HG02840 (cell line): ENCODE measurements around the gene PPP1R14C.

Experiments
- ATAC-seq: cut with Tn5 transposase; IDR thresholded peaks from one replicate; pipeline ENCODE4 v1.9.1; 2021; ENCODE audit warnings: mild to moderate bottlenecking, moderate library complexity, moderate number of reproducible peaks; ENCODE audit not compliant: unreplicated experiment, low FRiP score

Gene PPP1R14C

DNA sequence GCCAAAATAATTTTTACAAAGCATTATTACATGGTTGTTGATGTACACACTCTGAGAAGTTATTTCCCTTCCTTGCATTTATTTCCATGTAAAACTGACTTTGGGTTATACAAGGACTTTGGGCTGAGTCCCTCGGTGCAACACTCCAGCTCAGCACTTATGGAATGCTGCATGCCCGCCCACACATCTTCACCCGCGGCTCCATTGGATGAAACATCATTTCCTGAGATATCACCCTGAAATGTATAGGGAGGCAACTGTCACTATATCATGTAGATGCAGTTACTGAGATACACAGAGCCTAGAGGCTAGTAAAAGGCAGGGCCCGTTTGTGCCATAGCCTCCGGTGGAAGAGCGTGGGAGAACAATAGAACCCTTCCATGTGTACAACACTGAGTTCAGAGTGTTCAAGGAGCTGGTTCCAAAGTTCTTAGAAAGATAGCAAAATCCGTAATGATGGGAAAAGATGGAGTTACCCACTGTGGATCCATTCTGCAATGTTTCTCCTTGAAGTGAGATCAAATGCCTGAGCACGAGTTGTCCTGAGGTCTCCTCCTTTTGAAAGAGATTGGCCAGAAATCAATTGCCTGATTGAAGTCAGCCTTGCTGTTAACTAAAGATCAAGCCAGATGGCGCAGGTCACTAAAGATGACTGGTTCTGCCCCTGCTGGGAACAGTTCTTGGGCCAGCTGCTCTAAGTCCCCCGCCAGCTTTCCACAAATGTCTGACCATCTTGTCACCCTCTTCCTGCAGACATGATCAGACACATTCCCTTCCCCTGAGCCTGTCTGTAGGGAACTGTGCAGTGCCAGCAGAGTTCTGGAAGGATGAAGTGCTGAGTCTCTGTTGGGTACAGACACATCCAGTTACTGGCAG lies 125.1 kb downstream of the PPP1R14C start:
- no peak for ATAC-seq

DNA sequence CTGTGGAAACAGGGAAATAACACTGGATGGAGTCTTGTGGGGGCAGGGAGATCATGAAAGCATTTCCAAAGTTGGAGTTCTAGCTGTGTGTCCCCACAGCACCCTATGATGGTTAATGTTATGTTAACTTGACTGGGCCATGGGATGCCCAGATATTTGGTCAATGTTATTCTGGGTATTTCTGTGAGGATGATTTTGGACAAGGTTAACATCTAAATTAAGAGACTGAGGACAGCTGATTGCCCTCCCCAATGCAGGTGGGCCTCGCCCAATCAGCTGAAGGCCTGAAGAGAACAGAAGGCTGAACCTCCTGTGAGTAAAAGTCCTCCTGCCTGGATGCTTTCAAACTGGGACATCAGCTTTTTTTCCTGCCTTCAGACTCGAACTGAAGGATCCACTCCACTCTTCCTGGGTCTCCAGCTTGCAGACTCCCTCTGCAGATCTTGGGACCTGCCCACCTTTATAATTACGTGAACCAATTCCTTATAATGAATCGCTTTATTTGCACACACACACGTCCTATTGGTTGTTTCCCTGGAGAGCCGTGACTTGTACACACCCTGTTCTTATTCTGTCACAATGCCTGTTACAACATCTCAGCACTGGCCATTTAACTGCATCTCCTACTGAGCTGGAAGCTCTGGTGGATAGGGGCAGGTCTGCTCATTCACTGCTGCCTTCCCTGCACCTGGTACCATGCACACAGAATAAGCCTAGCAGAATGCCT lies 126.4 kb downstream of the PPP1R14C start:
- no peak for ATAC-seq

DNA sequence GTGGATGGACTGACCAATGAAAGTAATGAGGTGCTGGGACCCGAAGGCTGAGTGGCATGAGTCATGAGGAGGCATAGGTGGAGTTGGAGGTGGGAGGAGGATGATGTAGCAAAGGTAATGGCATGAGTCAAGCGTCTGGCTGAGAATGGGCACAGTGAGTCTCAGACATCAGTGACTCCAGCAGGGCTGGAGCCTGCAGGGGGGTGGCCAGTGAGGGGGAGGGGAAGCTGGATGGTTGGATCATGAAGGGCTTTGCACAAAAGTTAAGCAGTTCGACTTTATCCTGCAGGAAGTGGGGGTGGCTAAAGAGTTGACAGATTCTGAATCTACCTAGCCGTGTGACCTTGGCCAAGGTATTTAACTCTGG lies 127.0 kb downstream of the PPP1R14C start:
- ATAC-seq: no peak

DNA sequence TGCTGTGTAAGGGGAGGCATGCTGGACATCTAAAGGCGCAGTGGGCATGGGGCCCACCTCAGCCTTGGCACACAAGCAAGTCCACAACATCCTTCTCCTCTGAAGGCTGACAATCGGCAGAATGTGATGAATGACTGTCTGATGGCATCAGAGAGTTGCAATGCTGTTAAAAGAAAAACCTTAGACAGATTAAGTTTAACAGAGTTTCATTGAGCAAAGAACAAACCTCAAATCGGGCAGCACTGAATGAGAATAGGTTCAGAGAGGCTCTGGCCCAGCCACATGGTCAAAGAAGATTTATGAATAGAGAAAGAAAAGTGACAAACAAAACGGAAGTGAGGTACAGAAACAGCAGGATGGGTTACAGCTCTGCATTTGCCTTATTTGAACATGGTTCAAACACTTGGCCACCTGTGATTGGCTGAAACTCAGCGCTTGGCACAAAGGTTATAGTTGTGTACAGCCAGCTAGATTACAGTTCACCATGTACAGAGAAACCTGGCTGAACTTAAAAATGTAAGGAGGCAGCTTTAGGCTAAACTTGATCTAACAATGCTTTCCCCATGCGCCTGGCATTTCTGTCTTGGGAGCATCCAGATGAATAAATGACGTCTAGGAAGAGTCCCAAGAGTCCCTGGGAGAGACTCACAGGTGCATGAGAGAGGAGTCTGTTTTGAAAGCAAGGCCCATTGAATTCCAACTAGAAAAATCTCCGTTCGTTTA lies 127.6 kb downstream of the PPP1R14C start:
- no peak for ATAC-seq

DNA sequence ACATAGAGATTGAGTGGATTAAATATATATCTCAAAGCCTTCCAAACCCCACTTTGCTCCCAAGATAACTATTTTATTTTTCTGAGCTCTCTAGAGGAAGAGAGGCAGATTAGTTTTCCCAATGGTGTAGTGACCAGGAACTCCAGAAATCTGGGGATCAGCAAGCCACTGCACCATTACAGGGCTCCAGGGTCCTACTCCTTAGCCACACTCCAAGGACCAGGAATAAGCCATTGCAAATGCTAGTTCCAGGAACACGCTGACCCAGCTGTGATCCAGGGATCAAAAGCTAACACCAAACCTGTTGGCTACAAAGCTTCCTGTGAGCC lies 128.3 kb downstream of the PPP1R14C start:
- ATAC-seq: no peak

DNA sequence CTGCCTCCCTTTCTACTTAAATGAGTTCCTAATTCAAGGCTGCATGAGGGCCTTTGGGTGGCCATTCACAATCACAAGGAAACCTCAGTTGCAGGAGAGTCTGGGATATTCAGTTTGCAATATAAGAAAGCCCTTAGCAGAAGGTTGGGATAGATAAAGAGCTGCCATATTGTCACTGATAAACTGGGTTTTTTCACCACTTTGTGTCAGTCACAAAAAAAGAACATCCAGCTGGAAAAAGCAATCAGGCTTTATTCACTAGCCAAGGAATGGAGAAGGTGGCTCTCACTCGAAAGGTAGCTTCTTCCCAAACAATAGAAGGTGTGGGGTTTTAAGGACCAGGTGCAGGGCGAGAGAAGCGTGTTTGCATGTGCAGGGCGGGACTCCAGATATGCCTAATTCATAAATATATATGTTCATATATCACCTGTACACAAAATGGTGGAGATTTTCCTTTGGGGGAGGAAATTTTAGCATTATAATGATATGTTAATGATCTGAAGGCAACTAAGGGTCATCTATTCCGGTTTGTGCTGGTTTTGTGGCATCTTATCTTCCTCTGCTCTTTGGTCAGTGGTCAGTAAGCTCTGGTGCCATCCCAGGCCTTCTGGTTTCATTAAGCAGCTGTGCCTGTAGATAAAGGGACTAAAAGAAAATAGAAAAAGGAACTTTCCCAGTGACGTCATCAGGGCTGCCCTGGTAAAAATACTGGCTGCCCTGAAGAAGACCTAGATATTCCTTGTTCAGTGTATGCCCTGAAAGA lies 128.8 kb downstream of the PPP1R14C start:
- ATAC-seq: no peak

DNA sequence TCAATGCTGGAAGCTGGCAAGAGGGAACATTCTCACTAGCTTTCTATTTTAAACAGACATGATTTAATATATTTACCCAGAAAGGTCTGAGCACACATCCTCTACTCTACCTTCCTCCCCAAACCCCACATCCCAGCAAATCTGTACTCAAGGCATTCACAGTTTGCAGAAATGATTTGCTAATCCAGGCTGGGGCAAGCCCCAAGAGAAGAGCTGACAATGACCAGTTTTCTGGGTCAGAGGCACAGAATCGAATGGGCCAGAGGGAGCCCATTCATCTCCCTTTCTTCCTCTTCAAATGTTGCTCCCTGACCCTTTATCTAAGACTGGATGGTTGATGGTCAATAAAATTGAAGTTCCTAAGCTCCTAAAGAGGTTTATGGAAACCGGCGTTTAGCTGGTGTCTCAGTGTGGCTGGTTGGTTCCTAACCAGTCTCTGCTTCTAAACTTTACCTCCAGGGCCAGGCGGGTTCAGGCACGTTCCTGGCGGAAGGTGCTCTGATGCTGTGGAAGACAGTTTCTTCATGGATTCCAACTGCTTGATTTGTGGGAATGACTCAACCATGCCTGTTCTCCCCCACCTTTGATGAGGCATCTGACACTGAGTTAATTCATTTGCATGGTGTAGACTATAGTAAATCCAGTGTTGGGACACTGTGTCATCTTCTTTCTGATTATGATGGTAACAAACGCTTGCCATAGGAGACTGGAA lies 129.6 kb downstream of the PPP1R14C start:
- no peak for ATAC-seq

DNA sequence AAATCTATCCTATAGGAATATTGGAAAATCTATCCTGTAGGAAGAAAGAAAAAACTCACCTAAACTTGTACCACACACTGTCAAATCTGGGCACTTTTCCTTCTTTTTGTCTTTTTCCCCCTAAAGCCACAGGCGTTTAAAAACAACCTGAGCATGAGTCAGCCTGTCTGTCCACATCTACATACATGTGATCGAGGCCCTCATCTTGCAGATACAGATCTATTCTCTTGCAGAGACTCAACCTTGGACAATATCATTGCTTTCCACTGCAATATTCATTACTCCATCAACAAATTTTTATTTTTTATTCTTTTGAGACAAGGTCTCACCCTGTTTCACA lies 130.1 kb downstream of the PPP1R14C start:
- no peak for ATAC-seq

DNA sequence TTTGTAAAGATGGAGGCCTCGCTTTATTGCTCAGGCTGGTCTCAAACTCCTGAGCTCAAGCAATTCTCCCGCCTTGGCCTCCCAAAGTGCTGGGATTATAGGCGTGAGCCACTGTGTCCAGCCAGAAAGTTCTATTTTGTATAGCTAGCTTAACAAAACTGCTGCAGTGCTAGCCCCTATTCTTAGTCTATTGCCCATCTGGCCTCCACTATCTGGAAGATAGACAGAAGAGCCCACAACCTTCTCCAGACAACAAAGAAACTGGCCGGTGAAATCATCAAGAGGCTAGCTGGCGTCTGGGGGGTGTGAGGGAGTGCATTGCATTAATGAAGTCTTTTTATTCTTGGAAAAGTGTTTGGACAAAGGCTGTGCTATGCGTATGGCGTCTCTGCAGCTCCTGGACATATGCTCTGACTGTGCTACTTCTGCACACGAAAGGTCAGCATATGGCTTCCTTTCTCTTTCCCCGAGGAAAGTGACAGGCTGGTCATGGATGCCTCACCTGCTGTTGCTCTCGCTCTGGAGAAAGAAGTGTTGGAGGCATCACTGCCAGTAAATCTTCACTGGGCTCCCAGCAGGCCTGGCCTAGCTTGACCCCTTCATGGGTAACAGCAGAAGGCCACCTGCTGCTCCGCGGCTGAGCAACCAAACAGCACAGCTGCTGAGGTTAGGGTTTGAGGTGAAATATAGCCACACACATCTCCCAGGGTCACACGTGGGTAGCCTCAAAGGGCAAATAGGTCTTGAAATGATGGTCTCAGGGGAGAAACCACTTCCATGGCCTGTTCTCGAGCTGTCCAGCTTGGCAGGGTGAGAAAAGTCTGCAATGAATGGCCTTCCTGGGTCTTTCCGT lies 130.8 kb downstream of the PPP1R14C start:
- ATAC-seq: no peak

DNA sequence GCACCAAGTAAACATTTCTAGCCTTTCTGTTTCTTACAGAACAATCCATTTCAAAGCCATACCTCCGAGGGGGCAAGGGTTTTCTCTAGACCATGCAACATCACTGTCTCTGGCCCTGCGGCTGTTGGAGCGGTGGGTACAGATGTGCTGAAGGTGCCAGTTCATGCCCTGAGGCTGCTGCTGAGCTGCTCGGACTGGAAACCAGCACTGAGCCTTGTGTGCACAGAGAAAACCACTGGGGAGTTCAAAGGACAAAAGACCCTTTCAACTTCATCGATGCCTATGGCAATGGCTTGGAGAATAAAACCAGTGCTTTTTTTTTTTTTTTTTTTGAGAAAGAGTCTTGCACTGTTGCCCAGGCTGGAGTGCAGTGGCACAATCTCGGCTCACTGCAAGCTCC lies 132.6 kb downstream of the PPP1R14C start:
- ATAC-seq: no peak

DNA sequence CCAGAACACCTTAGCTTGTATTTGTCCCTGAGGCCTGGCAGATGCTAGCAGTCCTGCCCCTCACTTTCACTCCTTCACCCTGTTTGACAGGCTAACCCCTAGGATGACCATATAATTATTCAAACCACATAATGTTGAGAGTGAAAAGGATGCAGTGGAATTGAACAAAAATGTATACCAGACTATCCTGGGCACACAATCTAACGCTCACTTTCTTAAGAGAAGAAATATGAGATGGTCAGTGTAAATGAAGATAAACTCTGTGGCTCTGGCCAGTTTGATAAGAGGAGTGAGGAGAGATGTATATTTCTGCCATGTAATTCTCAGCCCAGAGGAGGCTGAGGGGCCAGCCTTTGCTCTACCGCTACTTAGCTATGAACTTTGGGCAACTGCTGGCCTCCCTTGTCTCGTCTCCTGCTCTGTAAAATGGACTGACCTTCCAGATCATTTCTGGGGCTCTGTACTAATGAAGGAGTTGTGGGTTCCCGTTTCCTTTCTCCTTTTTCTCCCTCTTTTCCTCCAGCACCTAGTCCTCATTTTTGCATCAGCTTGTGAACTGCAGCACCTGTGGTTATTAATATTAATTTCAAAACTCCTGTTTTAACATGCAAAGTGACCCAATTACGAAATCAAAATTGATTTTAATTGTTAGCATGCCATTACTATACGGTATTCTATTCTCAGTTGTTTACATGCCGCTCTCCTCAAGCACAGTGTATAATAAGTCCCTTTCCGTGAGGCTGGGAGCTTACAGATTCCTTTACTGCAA lies 133.5 kb downstream of the PPP1R14C start:
- no peak for ATAC-seq

DNA sequence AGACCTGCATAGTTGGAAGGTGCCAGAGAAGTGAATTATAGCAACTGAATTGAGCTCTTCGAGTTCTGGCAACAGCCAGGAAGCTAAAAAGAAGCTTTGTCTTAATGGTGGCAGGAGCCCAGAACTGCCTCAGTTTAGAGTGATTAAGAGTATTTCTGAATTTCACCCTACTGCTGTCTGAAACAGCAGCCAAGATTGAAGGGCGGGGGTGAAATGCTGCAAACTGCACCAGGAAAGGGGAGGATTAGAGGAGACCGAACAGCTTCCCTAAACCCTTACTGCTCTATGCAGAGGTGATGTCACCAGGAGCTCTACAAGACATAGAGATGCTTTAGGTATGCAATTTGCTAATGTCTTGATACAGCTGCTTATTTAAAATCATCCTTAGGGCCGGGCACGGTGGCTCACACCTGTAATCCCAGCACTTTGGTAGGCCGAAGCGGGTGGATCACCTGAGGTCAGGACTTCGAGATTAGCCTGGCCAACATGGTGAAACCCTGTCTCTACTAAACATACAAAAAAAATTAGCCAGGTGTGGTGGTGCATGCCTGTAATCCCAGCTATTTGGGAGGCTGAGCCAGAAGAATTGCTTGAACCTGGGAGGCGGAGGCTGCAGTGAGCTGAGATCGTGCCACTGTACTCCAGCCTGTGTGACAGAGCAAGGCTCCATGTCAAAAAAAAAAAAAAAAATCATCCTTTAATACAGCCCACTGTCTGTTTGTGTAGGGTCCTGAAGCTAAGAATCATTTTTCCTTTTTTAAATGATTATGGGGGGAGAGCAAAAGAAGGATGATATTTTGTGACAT lies 134.3 kb downstream of the PPP1R14C start:
- no peak for ATAC-seq

DNA sequence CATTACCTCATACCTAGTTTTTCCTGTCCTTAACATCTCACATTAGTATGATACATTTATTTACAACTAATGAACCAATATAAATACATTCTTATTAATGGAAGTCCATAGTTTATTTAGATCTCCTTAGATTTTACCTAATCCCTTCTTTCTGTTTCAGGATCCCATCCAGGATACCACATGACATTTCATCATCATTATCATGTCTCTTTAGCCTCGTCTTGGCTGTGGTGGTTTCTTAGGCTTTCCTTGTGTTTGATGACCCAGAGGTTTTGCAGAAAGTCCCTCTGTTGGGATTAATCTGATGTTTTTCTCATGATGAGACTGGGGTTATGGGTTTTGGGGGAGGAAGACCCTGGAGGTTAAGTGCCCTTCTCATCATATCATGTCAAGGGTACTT lies 136.7 kb downstream of the PPP1R14C start:
- no peak for ATAC-seq

DNA sequence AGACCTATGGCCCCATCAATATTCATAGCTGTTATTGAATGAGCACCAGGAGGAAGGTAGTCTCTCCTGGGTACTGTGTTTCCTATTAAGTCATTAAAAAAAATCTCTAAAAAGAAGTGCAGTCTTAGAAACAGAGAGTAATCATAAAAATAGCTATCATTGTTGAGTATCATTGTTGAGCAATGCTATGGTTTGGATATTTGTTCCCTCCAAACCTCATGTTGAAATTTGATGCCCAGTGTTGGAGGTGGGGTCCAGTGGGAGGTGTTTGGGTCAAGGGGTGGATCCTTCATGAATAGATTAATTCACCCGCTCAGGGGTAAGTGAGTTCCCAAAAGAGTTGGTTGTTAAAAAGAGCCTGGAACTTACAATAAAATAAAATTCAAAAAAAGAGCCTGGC lies 137.9 kb downstream of the PPP1R14C start:
- no peak for ATAC-seq

DNA sequence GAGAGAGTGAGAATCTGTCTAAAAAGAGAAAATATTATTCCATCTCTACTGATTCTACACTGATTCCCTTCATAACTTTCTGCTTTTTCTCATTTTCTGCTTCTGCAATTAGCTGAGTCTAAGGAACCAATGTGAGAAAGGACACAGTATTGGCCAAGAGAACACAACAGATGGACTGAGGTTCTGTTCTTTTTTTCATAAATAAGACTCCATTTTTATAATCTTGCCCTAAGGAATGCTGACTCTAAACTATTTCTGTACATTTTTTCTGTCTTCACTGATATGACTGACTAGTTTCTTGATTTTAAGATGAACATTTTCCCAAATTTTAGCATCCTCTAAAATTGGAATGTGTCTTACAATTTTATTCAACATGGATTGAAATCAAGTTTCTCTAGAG lies 138.9 kb downstream of the PPP1R14C start:
- no peak for ATAC-seq

DNA sequence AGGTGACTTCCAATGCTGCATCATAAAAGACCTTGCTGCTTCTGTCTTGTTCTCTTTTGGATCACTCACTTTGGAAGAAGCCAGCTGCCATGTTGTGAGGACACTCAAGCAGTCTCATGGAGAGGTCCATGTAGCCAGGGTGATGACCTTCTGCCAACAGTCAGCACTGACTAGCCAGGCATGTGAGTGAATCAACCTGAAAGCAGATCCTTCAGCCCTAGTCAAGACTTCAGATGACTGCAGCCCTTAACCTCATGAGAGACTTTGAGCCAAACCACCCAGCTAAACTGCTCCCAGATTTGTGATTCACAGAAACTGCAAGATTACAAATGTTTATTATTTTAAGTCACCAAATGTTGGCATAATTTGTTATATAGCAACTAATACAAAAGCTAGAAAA lies 140.0 kb downstream of the PPP1R14C start:
- no peak for ATAC-seq

DNA sequence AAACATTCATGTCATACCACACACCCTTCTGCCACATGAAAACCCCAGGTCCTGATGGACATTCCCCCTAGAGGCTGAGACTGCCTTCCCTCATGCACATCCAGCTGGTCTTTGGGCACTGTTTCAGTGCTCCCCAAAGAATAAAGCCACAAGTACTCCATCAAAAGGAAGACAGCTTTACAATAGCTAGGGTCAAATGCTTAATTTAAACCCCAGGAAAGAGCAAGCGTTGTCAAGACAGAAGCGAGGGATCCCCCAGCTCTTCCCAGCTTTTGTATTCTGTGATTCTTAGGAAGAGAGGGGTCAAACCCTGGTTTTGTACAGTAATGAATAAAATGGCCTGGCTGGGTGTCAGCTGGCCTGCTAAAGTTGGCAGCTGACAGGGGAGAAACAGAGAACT lies 143.6 kb downstream of the PPP1R14C start:
- no peak for ATAC-seq

DNA sequence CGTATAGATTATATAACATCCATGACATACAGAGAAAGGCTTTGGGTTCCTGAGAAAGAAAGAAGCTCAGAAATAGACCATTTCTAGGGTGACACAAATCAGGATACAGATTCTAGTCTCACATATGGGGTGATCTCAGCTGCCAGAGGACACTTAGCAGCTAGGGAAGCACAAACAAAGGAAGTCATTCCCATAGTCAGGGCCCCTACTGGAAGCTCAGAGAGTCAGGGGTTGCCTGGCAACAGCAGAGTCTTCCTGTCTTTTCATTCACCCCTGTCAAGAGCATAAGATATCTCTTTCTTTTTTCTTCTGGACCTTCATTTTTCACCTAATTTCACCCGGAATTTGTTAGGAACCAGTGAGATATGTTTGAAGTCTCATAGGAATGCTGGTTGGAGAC lies 144.1 kb downstream of the PPP1R14C start:
- ATAC-seq: no peak
